ENCODE measurements around the gene TM4SF18.

GRCh38 chr3:149340310-149340933, 7.0 kb upstream of the TM4SF18 start:
- TF ChIP-seq CTCF (IDR thresholded peaks at IDR 0.05) = no peak
- TF ChIP-seq POLR2A (IDR thresholded peaks at IDR 0.05) = no peak
